IMR-90 (cell line): ENCODE results near the gene YIPF1.

Experiments used
- BHLHE40 ChIP-seq: fragments of 150-350 bp; IDR thresholded peaks from 2 replicates; pipeline ENCODE4 v1.6.1; 2016; ENCODE audit warnings: mild to moderate bottlenecking, low read depth, low read length
- MAZ ChIP-seq: IDR thresholded peaks from 2 replicates; pipeline ENCODE4 v1.6.1; 2012; ENCODE audit warnings: low read depth, mild to moderate bottlenecking, low read length, improper control_type of control experiment, moderate library complexity, borderline replicate concordance
- POLR2A ChIP-seq: IDR thresholded peaks from 2 replicates; pipeline ENCODE4 v1.6.1; 2012; ENCODE audit warnings: mild to moderate bottlenecking, low read depth, low read length
- RAD21 ChIP-seq: IDR thresholded peaks from 2 replicates; pipeline ENCODE4 v1.6.1; 2012; ENCODE audit warnings: low read length, improper control_type of control experiment
- SMC3 ChIP-seq: fragments of 150-350 bp; IDR thresholded peaks from 2 replicates; pipeline ENCODE4 v1.6.1; 2016; ENCODE audit warnings: low read depth, mild to moderate bottlenecking, antibody characterized with exemption, low read length, moderate library complexity
- TF ChIP-seq, protein P1 (sequence below): conservative IDR thresholded peaks from 2 replicates; pipeline ENCODE4 v1.5.1; 2012; ENCODE audit warnings: mild to moderate bottlenecking, low read depth, low read length, improper control_type of control experiment

DNA sequence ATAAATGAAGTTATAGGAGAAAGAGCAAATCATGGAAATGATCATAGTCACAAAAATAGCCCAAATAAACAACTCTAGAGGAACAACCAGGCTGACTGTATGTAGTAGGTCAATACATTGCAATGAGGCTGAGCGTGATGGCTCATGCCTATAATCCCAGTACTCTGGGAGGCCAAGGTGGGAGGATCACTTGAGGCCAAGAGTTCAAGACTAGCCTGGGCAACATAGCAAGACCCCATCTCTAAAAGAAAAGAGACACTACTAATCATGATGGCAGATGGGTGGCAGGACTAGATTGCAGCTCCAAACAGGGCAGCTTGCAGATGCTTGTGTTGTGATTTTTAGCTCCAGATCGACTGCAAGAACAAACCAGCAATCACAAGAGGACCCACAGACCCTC is 79.1 kb downstream of the YIPF1 start:
- TF ChIP-seq, protein P1, sequence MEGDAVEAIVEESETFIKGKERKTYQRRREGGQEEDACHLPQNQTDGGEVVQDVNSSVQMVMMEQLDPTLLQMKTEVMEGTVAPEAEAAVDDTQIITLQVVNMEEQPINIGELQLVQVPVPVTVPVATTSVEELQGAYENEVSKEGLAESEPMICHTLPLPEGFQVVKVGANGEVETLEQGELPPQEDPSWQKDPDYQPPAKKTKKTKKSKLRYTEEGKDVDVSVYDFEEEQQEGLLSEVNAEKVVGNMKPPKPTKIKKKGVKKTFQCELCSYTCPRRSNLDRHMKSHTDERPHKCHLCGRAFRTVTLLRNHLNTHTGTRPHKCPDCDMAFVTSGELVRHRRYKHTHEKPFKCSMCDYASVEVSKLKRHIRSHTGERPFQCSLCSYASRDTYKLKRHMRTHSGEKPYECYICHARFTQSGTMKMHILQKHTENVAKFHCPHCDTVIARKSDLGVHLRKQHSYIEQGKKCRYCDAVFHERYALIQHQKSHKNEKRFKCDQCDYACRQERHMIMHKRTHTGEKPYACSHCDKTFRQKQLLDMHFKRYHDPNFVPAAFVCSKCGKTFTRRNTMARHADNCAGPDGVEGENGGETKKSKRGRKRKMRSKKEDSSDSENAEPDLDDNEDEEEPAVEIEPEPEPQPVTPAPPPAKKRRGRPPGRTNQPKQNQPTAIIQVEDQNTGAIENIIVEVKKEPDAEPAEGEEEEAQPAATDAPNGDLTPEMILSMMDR = no peak
- TF ChIP-seq MAZ (no peak), SMC3 (no peak), POLR2A (no peak), RAD21 (no peak), BHLHE40 (no peak)
